Measurements from ENCODE around the gene ZNF692. TPM values are rescaled to one million over a fixed set of nuclear protein-coding genes. Genes with fewer than 3 reads are reported as not detected.

Gene ZNF692
- total RNA-seq, 1 donor from 2014 or later, result 80.1 TPM

GRCh38 chr1:248811514-248812490, 47.1 kb downstream of the ZNF692 start:
- H3K4me1 Mint-ChIP-seq, result no peaks in the 10 kb centered on the region
- H3K36me3 Mint-ChIP-seq, result peaks cover 33% of the 10 kb centered on the region
- no peak overlapping the region for H3K27ac Mint-ChIP-seq

DNA sequence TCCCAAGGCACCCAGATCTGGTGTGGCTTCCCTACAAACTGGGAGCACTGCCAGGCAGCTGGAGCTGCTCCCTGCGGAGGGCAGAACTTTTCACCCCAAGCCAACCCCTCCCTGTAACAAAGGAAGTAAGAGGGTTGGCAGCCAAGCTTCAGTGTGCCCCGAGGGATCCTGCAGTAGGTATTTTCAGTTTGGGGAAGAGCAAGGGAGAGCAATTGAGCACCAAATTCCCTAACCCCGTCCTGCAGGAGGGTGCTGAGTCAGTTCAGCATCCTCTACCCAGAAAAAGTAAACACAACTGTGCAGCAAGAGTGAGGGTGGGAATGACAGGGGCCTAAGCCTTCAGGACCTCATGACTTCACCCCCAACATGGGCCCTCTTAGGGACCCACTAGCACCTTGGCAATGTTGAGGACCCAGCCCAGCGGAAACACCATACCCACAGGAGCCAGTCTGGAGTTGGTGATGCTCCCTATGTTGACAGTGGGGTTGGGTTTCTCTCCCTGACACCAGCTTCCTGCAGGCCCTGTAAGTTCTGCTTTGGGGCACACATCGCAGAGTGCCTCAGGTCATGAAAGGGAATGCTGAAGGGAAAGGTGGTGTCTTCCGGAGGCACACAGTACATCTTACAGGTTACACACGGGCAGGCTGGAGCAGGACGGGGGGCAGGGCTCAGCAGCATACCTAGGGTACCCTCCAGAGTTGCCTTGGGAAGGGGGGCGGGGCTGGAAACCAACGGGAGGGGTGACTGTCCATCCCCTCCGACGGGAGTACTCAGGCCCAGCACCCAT, 48.0 kb downstream of the ZNF692 start:
- H3K27ac Mint-ChIP-seq, result no peak overlapping the region
- no peaks in the 10 kb centered on the region for H3K9me3 Mint-ChIP-seq
- peaks cover 28% of the 10 kb centered on the region for H3K36me3 Mint-ChIP-seq
- DNase-seq (ENCODE audit: low spot score in 2 of 2, unreplicated experiment in 2 of 2), result no peak
- H3K4me1 Mint-ChIP-seq, result no peaks in the 10 kb centered on the region
- H3K27me3 Mint-ChIP-seq (ENCODE audit: low read depth), result no peaks in the 10 kb centered on the region
- TF ChIP-seq, protein P1, sequence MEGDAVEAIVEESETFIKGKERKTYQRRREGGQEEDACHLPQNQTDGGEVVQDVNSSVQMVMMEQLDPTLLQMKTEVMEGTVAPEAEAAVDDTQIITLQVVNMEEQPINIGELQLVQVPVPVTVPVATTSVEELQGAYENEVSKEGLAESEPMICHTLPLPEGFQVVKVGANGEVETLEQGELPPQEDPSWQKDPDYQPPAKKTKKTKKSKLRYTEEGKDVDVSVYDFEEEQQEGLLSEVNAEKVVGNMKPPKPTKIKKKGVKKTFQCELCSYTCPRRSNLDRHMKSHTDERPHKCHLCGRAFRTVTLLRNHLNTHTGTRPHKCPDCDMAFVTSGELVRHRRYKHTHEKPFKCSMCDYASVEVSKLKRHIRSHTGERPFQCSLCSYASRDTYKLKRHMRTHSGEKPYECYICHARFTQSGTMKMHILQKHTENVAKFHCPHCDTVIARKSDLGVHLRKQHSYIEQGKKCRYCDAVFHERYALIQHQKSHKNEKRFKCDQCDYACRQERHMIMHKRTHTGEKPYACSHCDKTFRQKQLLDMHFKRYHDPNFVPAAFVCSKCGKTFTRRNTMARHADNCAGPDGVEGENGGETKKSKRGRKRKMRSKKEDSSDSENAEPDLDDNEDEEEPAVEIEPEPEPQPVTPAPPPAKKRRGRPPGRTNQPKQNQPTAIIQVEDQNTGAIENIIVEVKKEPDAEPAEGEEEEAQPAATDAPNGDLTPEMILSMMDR (IDR thresholded peaks at IDR 0.05; ENCODE audit: unreplicated experiment), result no peak
- no peak overlapping the region for H3K4me3 Mint-ChIP-seq

More at GRCh38 chr1:248811514-248812490, 47.1 kb downstream of the ZNF692 start:
- Mint-ChIP-seq H3K4me3 (no peak overlapping the region), H3K27me3 (ENCODE audit: low read depth) (no peaks in the 10 kb centered on the region), H3K9me3 (no peaks in the 10 kb centered on the region)
- TF ChIP-seq, protein P1 (IDR thresholded peaks at IDR 0.05; ENCODE audit: unreplicated experiment), result no peak
- no peak for DNase-seq (ENCODE audit: low spot score in 2 of 2, unreplicated experiment in 2 of 2)

DNA sequence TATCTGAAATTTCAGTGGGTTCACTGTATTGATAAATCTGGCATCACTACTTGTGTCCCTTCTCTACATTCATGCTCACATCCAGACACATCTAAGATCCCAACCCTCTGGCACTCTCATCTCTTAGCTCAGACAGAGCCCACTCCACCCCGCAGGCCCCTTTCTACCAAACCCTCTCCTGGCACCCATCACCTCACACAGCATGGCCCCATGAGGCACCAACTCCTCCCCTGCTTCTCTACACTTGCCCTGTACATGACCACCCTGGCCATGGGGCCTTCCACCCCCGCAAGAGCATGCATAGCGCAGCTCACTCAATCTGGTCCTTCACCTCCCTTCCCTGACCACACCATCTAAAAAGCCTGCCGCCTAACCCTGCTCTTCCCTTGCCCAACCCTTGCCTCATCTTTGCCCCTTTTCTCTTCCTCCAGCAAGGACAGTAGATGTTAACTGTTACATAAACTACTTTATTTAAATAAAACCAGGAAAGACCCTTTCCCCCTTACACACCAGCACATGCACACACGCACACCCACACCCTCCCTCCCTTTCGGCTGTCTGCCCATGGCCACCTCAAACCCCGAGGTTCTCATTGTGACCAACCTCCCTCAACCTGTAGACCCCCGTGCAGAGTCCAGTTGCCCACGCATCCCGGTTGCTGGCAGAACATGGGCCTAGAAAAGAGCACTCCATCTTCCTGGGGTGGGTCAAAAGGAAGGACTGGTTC, 48.7 kb downstream of the ZNF692 start:
- Mint-ChIP-seq H3K27me3 (ENCODE audit: low read depth) (no peaks in the 10 kb centered on the region), H3K4me1 (no peaks in the 10 kb centered on the region), H3K4me3 (no peak overlapping the region), H3K36me3 (peaks cover 23% of the 10 kb centered on the region), H3K9me3 (no peaks in the 10 kb centered on the region), H3K27ac (no peak overlapping the region)
- DNase-seq (ENCODE audit: low spot score in 2 of 2, unreplicated experiment in 2 of 2), result no peak
- TF ChIP-seq, protein P1 (IDR thresholded peaks at IDR 0.05; ENCODE audit: unreplicated experiment), result no peak

DNA sequence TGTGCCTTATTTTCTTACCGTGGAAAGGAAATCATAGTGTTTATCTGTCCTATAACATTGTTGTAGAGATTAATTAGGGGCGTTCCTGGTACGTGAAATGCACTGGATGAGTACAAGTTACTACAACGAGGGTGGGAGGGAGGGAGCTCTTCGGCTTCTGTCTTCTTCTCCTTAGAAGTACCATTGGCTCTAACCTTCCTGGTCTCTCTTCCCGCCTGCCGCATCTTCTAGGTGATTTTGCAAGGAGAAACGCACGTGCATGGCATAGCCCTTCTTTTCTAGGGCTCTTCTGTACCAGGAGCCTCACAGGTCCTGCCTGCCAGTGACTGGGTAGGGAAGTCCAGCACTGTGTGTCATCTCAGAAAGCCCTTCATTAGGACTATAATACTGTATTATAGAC, 50.0 kb downstream of the ZNF692 start:
- peaks cover 17% of the 10 kb centered on the region for H3K36me3 Mint-ChIP-seq
- no peak for DNase-seq (ENCODE audit: low spot score in 2 of 2, unreplicated experiment in 2 of 2)
- no peak overlapping the region for H3K27ac Mint-ChIP-seq
- TF ChIP-seq, protein P1 (IDR thresholded peaks at IDR 0.05; ENCODE audit: unreplicated experiment), result no peak
- peaks cover under 1% of the 10 kb centered on the region for H3K9me3 Mint-ChIP-seq
- H3K4me3 Mint-ChIP-seq, result no peak overlapping the region
- H3K4me1 Mint-ChIP-seq, result no peaks in the 10 kb centered on the region
- H3K27me3 Mint-ChIP-seq (ENCODE audit: low read depth), result no peaks in the 10 kb centered on the region

- no peaks in the 10 kb centered on the region for H3K4me1 Mint-ChIP-seq
- no peak overlapping the region for H3K4me3 Mint-ChIP-seq
- no peaks in the 10 kb centered on the region for H3K27me3 Mint-ChIP-seq (ENCODE audit: low read depth)
- no peak overlapping the region for H3K27ac Mint-ChIP-seq
- TF ChIP-seq, protein P1 (IDR thresholded peaks at IDR 0.05; ENCODE audit: unreplicated experiment), result peak; percentile 32
- no peak for DNase-seq (ENCODE audit: low spot score in 2 of 2, unreplicated experiment in 2 of 2)
- peaks cover 6% of the 10 kb centered on the region for H3K36me3 Mint-ChIP-seq
- H3K9me3 Mint-ChIP-seq, result peaks cover 7% of the 10 kb centered on the region
These were observed 51.7 kb downstream of the ZNF692 start for GRCh38 chr1:248807067-248807737.

Measured in mesothelial cell of epicardium (in vitro differentiated cells).